DMS 273 (cell line): ENCODE data around the gene TMEM271.
"Not testable (repeated sequence)": the region's sequence is repeated elsewhere in the genome, so short reads cannot be mapped to it uniquely, and the experiment has no call there.

ENCODE experiments used
- DNase-seq: peaks from one replicate; lab custom pipeline; 2025; ENCODE audit not compliant: unreplicated experiment; lab: John Stamatoyannopoulos, UW

TMEM271 gene

GRCh38 chr4:566508-567295 lies 9.4 kb downstream of the TMEM271 start:
- no peak for DNase-seq

- DNase-seq = no peak
These were observed 10.1 kb downstream of the TMEM271 start for GRCh38 chr4:566035-566434.

GRCh38 chr4:565614-566013 lies 10.5 kb downstream of the TMEM271 start:
- not testable (repeated sequence) for DNase-seq

- not testable (repeated sequence) for DNase-seq
These were observed 13.6 kb downstream of the TMEM271 start for GRCh38 chr4:562458-562857.

- DNase-seq = no peak
These were observed 14.7 kb downstream of the TMEM271 start for GRCh38 chr4:561426-561825.

GRCh38 chr4:560731-561291 lies 15.3 kb downstream of the TMEM271 start:
- DNase-seq = no peak

GRCh38 chr4:560061-560460 lies 16.0 kb downstream of the TMEM271 start:
- no peak for DNase-seq

GRCh38 chr4:555566-556275 lies 20.4 kb downstream of the TMEM271 start:
- DNase-seq = no peak

GRCh38 chr4:554793-555320 lies 21.2 kb downstream of the TMEM271 start:
- not testable (repeated sequence) for DNase-seq

GRCh38 chr4:552019-552418 lies 24.1 kb downstream of the TMEM271 start:
- DNase-seq = peak; percentile 27

GRCh38 chr4:550268-550667 lies 25.8 kb downstream of the TMEM271 start:
- not testable (repeated sequence) for DNase-seq

- DNase-seq = peak; percentile 33
These were observed 27.1 kb downstream of the TMEM271 start for GRCh38 chr4:548976-549375.

GRCh38 chr4:545612-546011 lies 30.5 kb downstream of the TMEM271 start:
- no peak for DNase-seq

- DNase-seq = peak; percentile 6
These were observed 31.5 kb downstream of the TMEM271 start for GRCh38 chr4:544386-545105.

- no peak for DNase-seq
These were observed 34.8 kb downstream of the TMEM271 start for GRCh38 chr4:541271-541670.

GRCh38 chr4:538542-539142 lies 37.5 kb downstream of the TMEM271 start:
- no peak for DNase-seq

- no peak for DNase-seq
These were observed 38.4 kb downstream of the TMEM271 start for GRCh38 chr4:537436-538264.

GRCh38 chr4:536351-536972 lies 39.6 kb downstream of the TMEM271 start:
- DNase-seq = no peak

- DNase-seq = no peak
These were observed 40.2 kb downstream of the TMEM271 start for GRCh38 chr4:535924-536281.
